MV-4-11 (cell line): Measurements from ENCODE around the gene KCNIP1.

ENCODE experiments used
- DNase-seq: peaks from one replicate; lab custom pipeline; 2025; lab: John Stamatoyannopoulos, UW

The KCNIP1 gene

GRCh38 chr5:170715141-170715540 lies 211.3 kb downstream of the KCNIP1 start:
- DNase-seq, result no peak

- no peak for DNase-seq
Observed at GRCh38 chr5:170716396-170716795, 212.6 kb downstream of the KCNIP1 start.

GRCh38 chr5:170719551-170719950 lies 215.7 kb downstream of the KCNIP1 start:
- no peak for DNase-seq

GRCh38 chr5:170720179-170720578 lies 216.4 kb downstream of the KCNIP1 start:
- no peak for DNase-seq

- no peak for DNase-seq
Observed at GRCh38 chr5:170720984-170721383, 217.2 kb downstream of the KCNIP1 start.

- DNase-seq, result no peak
Observed at GRCh38 chr5:170721681-170722080, 217.9 kb downstream of the KCNIP1 start.

GRCh38 chr5:170722316-170722715 lies 218.5 kb downstream of the KCNIP1 start:
- no peak for DNase-seq

- DNase-seq, result no peak
Observed at GRCh38 chr5:170731052-170731451, 227.2 kb downstream of the KCNIP1 start.

GRCh38 chr5:170732685-170733084 lies 228.9 kb downstream of the KCNIP1 start:
- no peak for DNase-seq

- DNase-seq, result no peak
Observed at GRCh38 chr5:170736966-170737365, 233.1 kb downstream of the KCNIP1 start.

GRCh38 chr5:170737591-170737990 lies 233.8 kb downstream of the KCNIP1 start:
- no peak for DNase-seq

GRCh38 chr5:170738840-170739239 lies 235.0 kb downstream of the KCNIP1 start:
- no peak for DNase-seq

GRCh38 chr5:170739446-170739845 lies 235.6 kb downstream of the KCNIP1 start:
- no peak for DNase-seq

GRCh38 chr5:170740551-170741205 lies 236.9 kb downstream of the KCNIP1 start:
- DNase-seq, result no peak

GRCh38 chr5:170741801-170742200 lies 238.0 kb downstream of the KCNIP1 start:
- no peak for DNase-seq

GRCh38 chr5:170743876-170744212 lies 240.0 kb downstream of the KCNIP1 start:
- no peak for DNase-seq

GRCh38 chr5:170745481-170746071 lies 241.8 kb downstream of the KCNIP1 start:
- DNase-seq, result no peak

- no peak for DNase-seq
Observed at GRCh38 chr5:170746075-170746960, 242.5 kb downstream of the KCNIP1 start.

GRCh38 chr5:170746961-170747340 lies 243.1 kb downstream of the KCNIP1 start:
- DNase-seq, result no peak

- no peak for DNase-seq
Observed at GRCh38 chr5:170747357-170747756, 243.5 kb downstream of the KCNIP1 start.

GRCh38 chr5:170747851-170748250 lies 244.0 kb downstream of the KCNIP1 start:
- DNase-seq, result no peak

GRCh38 chr5:170748951-170749471 lies 245.2 kb downstream of the KCNIP1 start:
- no peak for DNase-seq

GRCh38 chr5:170749911-170750431 lies 246.2 kb downstream of the KCNIP1 start:
- DNase-seq, result no peak
